Liver (tissue), 9 donors: ENCODE results near the gene PLD2. TPM values are rescaled to one million over a fixed set of nuclear protein-coding genes. Genes with fewer than 3 reads are reported as not detected.

Source experiments
- DNase-seq: peaks from one replicate; pipeline ENCODE4 v3.0.0-alpha.2; 2017; ENCODE audit warnings: low spot score
- H3K27ac ChIP-seq, 2 donors: one replicate each; pipeline ENCODE4 v1.7.0; 2013; ENCODE audit warnings: inconsistent platforms in 2 of 2, low read length in 2 of 2, control low read depth in 1 of 2, low read depth in 1 of 2, mild to moderate bottlenecking in 1 of 2
- H3K27me3 ChIP-seq, 4 donors: one replicate each; pipeline versions ENCODE4 v1.6.1 to v1.7.0; 2013; ENCODE audit warnings: low read length in 3 of 4, inconsistent platforms in 1 of 4, mild to moderate bottlenecking in 1 of 4, moderate library complexity in 1 of 4; ENCODE audit not compliant: control insufficient read depth in 4 of 4, insufficient read depth in 4 of 4
- H3K36me3 ChIP-seq, 4 donors: one replicate each; pipeline versions ENCODE4 v1.6.1 to v1.7.0; 2013; ENCODE audit warnings: low read length in 3 of 4, mild to moderate bottlenecking in 3 of 4, low read depth in 1 of 4, moderate library complexity in 1 of 4; ENCODE audit not compliant: control insufficient read depth in 4 of 4, insufficient read depth in 3 of 4
- H3K4me1 ChIP-seq, 4 donors: one replicate each; pipeline versions ENCODE4 v1.6.1 to v1.7.0; 2013; ENCODE audit warnings: low read length in 3 of 4, mild to moderate bottlenecking in 3 of 4, moderate library complexity in 1 of 4; ENCODE audit not compliant: control insufficient read depth in 4 of 4, insufficient read depth in 4 of 4
- H3K4me3 ChIP-seq, 3 donors: one replicate each; pipeline versions ENCODE4 v1.6.1 to v1.7.0; 2013; ENCODE audit warnings: low read length in 3 of 3, control low read depth in 1 of 3, low read depth in 1 of 3, mild to moderate bottlenecking in 1 of 3
- H3K9ac ChIP-seq, 2 donors: one replicate each; pipeline ENCODE4 v1.7.0; 2013; ENCODE audit warnings: low read length in 2 of 2, mild to moderate bottlenecking in 2 of 2, moderate library complexity in 2 of 2, control low read depth in 1 of 2, low read depth in 1 of 2
- H3K9me3 ChIP-seq, 4 donors: one replicate each; pipeline versions ENCODE4 v1.6.1 to v1.7.0; 2013; ENCODE audit warnings: low read length in 3 of 4; ENCODE audit not compliant: control insufficient read depth in 4 of 4
- CTCF ChIP-seq: fragments of 150-350 bp; IDR thresholded peaks from 2 replicates; pipeline ENCODE4 v1.5.1; 2017; ENCODE audit warnings: improper control_type of control experiment, low read depth, low read length; ENCODE audit not compliant: missing input control
- EGR1 ChIP-seq, 2 donors: IDR thresholded peaks; 2 replicates each; pipeline ENCODE4 v1.6.1; 2016 to 2018; ENCODE audit warnings: antibody characterized with exemption in 2 of 2, low read depth in 2 of 2
- FOXA1 ChIP-seq: IDR thresholded peaks from 2 replicates; pipeline ENCODE4 v1.6.1; 2016; ENCODE audit warnings: antibody characterized with exemption
- FOXA2 ChIP-seq: IDR thresholded peaks from 2 replicates; pipeline ENCODE4 v1.6.1; 2016; ENCODE audit warnings: antibody characterized with exemption
- GABPA ChIP-seq, 2 donors: IDR thresholded peaks in 1 of 2; conservative IDR thresholded peaks in 1 of 2; 2 replicates each; pipeline ENCODE4 v1.6.1; 2016; ENCODE audit warnings: antibody characterized with exemption in 2 of 2, mild to moderate bottlenecking in 1 of 2, moderate library complexity in 1 of 2
- HNF4A ChIP-seq, 2 donors: conservative IDR thresholded peaks; 2 replicates each; pipeline ENCODE4 v1.6.1; 2016; ENCODE audit warnings: antibody characterized with exemption in 2 of 2, mild to moderate bottlenecking in 2 of 2
- HNF4G ChIP-seq: IDR thresholded peaks from 2 replicates; pipeline ENCODE4 v1.6.1; 2016; ENCODE audit warnings: antibody characterized with exemption
- JUND ChIP-seq, 2 donors: IDR thresholded peaks; 2 replicates each; pipeline ENCODE4 v1.6.1; 2016; ENCODE audit warnings: antibody characterized with exemption in 2 of 2
- MAX ChIP-seq: IDR thresholded peaks from 2 replicates; pipeline ENCODE4 v1.6.1; 2016; ENCODE audit warnings: antibody characterized with exemption
- NR2F2 ChIP-seq: IDR thresholded peaks from 2 replicates; pipeline ENCODE4 v1.6.1; 2016; ENCODE audit warnings: antibody characterized with exemption
- RAD21 ChIP-seq, 2 donors: IDR thresholded peaks; 2 replicates each; pipeline ENCODE4 v1.6.1; 2016; ENCODE audit warnings: antibody characterized with exemption in 2 of 2, mild to moderate bottlenecking in 2 of 2
- REST ChIP-seq: IDR thresholded peaks from 2 replicates; pipeline ENCODE4 v1.6.1; 2016; ENCODE audit warnings: antibody characterized with exemption, mild to moderate bottlenecking
- RXRA ChIP-seq, 2 donors: IDR thresholded peaks; 2 replicates each; pipeline ENCODE4 v1.6.1; 2017 to 2018; ENCODE audit warnings: antibody characterized with exemption in 2 of 2, mild to moderate bottlenecking in 1 of 2
- SP1 ChIP-seq: IDR thresholded peaks from 2 replicates; pipeline ENCODE4 v1.6.1; 2018; ENCODE audit warnings: antibody characterized with exemption, mild to moderate bottlenecking
- TAF1 ChIP-seq: conservative IDR thresholded peaks from 2 replicates; pipeline ENCODE4 v1.6.1; 2016; ENCODE audit warnings: antibody characterized with exemption, mild to moderate bottlenecking
- YY1 ChIP-seq: IDR thresholded peaks from 2 replicates; pipeline ENCODE4 v1.6.1; 2016; ENCODE audit warnings: antibody characterized with exemption, mild to moderate bottlenecking
- WGBS: extraction: QIAGEN DNeasy Blood & Tissue Kit; methylation state at CpG from one replicate; pipeline ENCODE4 v1.1.7; 2013; 5-methylcytosine and 5-hydroxymethylcytosine counted together
- polyA plus RNA-seq, 2 donors: library from polyadenylated mRNA; stranded (reverse) in 1 of 2; unstranded in 1 of 2; fragments of 200-250 nt in 1 of 2; fragments of >200 nt in 1 of 2; fragmentation: Nextera tagmentation in 1 of 2; extraction: Ambion mirVana in 1 of 2; gene quantifications; one replicate each; pipeline versions ENCODE4 v1.2.1 to v1.2.3, GENCODE V29; 2013 to 2015
- total RNA-seq, 2 donors: library from RNA; depleted of rRNA; stranded (reverse); fragments of >200 nt; gene quantifications; one replicate each; pipeline ENCODE4 v1.2.3, GENCODE V29; 2014
- TF ChIP-seq, protein P1 (sequence below): IDR thresholded peaks from 2 replicates; pipeline ENCODE4 v1.6.1; 2016; ENCODE audit warnings: antibody characterized with exemption
- TF ChIP-seq, protein P2 (sequence below): IDR thresholded peaks from 2 replicates; pipeline ENCODE4 v1.6.1; 2016; ENCODE audit warnings: antibody characterized with exemption
- donor health status: healthy.
- donor health status: healthy.
- donor health status: healthy.
- donor health status: healthy.
- donor health status: healthy.

The PLD2 gene
- total and polyA plus RNA-seq, 4 donors: 3.5 to 15.8 (median 5.8) TPM

DNA sequence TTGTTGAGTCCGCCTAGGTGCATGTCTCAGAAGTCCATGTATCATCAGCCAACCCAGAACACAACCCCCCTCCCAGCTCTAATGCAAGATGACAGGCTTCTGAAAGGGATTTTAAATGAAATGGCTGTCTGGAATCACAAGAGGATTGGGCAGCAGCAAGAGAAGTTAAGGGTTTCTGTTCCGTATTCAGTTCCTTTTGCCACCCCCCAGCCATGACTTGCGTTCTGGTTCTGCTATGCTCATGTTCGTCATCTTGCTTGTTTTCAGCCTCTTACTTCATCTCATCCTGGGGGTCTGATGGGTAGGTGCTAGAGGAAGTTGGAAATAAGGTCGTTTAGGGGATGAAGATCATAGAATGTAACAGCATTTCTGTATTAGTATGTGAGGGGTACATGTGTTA is 38.2 kb downstream of the PLD2 start:
- Histone ChIP-seq H3K9me3 (no peaks in the 10 kb centered on the region), H3K4me1 (peaks cover 0 to 4% (median 0%) of the 10 kb centered on the region in 4 donors), H3K4me3 (no peak overlapping the region), H3K36me3 (no peaks in the 10 kb centered on the region), H3K27ac (no peak overlapping the region), H3K9ac (no peak overlapping the region), H3K27me3 (no peaks in the 10 kb centered on the region)
- WGBS: 87% methylated on average over 5 of the region's 5 CpGs
- no peak for TF ChIP-seq HNF4G
- TF ChIP-seq JUND (IDR thresholded peaks at IDR 0.05): no peak
- TF ChIP-seq RXRA (IDR thresholded peaks at IDR 0.05): no peak
- no peak for TF ChIP-seq MAX
- no peak for TF ChIP-seq CTCF
- TF ChIP-seq FOXA1: no peak
- TF ChIP-seq, protein P1, sequence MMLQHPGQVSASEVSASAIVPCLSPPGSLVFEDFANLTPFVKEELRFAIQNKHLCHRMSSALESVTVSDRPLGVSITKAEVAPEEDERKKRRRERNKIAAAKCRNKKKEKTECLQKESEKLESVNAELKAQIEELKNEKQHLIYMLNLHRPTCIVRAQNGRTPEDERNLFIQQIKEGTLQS: no peak
- no peak for TF ChIP-seq FOXA2
- TF ChIP-seq, protein P2, sequence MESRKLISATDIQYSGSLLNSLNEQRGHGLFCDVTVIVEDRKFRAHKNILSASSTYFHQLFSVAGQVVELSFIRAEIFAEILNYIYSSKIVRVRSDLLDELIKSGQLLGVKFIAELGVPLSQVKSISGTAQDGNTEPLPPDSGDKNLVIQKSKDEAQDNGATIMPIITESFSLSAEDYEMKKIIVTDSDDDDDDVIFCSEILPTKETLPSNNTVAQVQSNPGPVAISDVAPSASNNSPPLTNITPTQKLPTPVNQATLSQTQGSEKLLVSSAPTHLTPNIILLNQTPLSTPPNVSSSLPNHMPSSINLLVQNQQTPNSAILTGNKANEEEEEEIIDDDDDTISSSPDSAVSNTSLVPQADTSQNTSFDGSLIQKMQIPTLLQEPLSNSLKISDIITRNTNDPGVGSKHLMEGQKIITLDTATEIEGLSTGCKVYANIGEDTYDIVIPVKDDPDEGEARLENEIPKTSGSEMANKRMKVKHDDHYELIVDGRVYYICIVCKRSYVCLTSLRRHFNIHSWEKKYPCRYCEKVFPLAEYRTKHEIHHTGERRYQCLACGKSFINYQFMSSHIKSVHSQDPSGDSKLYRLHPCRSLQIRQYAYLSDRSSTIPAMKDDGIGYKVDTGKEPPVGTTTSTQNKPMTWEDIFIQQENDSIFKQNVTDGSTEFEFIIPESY: no peak
- no peak for TF ChIP-seq SP1
- no peak for TF ChIP-seq EGR1 (IDR thresholded peaks at IDR 0.05; ENCODE audit: low read depth in 2 of 2)
- TF ChIP-seq YY1: no peak
- TF ChIP-seq HNF4A (conservative IDR thresholded peaks at IDR 0.05): no peak
- no peak for TF ChIP-seq RAD21 (IDR thresholded peaks at IDR 0.05)
- no peak for TF ChIP-seq NR2F2
- TF ChIP-seq REST: no peak
- TF ChIP-seq GABPA (IDR thresholded peaks at IDR 0.05 in 1 of 2, conservative IDR thresholded peaks at IDR 0.05 in 1 of 2): no peak
- TF ChIP-seq TAF1: no peak
- DNase-seq: no peak
